GM19455 (cell line): ENCODE measurements around the gene ARRB1.
"Not testable (repeated sequence)": the region's sequence is repeated elsewhere in the genome, so short reads cannot be mapped to it uniquely, and the experiment has no call there.

Experiments
- ATAC-seq: cut with Tn5 transposase; IDR thresholded peaks from one replicate; pipeline ENCODE4 v1.9.1; 2021; ENCODE audit not compliant: unreplicated experiment

ARRB1 gene

GRCh38 chr11:75324189-75324588, 27.3 kb downstream of the ARRB1 start:
- ATAC-seq: no peak

GRCh38 chr11:75323609-75324008, 27.9 kb downstream of the ARRB1 start:
- no peak for ATAC-seq

DNA sequence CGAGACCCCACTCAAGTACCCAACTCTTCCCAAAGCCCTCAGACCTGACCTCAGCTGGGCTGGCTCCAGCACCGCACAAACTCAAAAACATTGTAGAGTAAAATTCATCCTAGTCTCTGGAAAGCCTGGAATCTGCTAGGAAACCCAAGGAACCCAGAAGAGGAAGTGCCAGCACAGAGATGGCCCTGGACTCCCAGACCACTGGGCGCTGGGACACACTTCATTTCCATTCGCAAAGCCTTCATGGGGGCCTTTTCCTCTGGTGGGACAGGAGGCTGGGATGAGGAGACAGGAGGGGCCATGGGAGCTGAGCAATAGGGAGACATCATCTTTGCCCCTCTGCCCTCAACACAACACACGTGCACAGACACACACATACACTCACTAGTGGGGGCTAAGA, 30.8 kb downstream of the ARRB1 start:
- no peak for ATAC-seq

GRCh38 chr11:75320046-75320618, 31.3 kb downstream of the ARRB1 start:
- no peak for ATAC-seq

DNA sequence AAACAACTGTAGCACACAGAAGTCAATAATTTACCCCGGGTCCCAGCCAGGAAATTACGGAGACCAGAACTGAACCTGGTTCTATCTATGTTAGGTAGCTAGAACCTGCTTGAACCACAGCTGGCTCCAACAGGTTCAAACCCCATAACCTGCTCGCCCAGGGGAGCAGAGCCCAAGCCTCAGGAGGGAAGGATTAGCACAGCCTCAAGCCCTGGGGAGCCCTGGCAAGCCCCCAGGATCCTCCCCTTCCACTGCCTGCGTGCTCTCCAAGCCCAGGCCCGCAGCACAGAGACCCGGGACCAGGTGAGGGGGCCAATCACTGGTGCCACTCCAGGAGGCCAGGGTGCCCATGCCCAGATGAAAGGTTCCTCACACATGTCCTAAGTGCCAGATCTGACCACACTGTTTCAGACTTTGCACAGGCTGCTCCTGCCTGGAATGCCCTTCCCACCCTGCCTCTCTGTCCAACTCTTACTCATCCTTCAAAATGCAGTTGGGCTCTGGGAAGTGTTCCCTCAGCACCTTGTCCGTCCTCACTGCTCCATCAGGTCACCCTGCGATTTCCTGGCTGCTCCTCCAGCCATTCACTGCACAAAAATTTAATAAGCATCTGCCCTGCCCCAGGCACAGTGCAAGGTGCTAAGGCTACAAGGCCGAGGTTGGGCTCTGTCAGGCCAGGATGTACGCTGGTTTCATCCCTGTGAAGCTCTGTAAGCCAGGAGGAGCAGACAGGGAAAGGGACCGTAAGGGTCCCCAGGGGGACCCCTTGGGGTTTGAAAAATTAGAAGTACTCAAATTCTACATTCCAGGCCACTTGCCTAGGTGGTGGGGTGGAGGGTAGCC, 32.2 kb downstream of the ARRB1 start:
- ATAC-seq: no peak

- ATAC-seq: no peak
Measured at GRCh38 chr11:75317446-75318122, 33.9 kb downstream of the ARRB1 start.

DNA sequence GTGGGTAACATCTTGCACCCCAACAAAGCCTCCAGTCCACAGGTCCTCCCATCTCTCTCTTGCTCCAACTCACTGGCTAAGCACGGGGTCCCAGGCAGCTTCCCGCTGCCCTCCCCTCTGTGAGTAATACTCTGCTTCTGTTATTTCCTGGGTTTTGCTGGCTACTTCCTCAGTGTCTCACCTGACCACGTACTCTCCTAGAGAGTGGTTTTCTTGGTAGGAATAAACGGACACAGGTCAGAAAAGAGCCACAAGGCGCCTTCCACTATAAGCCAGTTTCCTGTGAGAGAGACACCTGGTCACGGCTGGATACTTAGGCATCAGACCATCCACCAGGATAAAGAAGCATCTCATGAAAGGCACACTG, 36.0 kb downstream of the ARRB1 start:
- ATAC-seq: no peak

DNA sequence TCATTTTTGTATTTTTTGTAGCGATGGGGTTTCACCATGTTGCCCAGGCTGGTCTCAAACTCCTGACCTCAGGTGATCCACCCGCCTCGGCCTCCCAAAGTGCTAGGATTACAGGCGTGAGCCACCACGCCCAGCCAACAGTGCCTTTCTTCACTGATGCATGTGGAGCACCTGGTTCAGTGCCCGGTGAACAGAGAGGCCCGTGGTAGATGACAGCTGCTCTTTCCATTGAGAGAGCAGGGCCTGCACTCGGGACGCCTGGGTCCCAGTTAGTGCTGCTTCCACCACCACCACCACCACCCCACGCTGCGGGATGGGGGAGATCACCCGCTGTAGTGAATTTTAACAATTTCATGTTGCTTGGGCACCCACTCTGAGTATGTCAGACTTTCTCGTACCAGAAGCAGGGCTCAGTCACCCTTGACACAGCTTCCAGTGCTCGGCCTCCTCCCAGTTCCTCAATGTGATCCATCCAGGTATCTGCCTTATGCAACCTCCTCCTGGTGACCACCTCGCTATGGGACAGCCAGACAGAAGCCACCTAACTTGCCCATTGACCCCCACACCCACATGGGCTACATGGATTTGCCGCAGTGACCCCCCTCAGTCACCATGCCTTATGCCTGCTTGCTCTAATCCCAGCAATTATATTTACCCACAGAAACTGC, 36.6 kb downstream of the ARRB1 start:
- no peak for ATAC-seq

DNA sequence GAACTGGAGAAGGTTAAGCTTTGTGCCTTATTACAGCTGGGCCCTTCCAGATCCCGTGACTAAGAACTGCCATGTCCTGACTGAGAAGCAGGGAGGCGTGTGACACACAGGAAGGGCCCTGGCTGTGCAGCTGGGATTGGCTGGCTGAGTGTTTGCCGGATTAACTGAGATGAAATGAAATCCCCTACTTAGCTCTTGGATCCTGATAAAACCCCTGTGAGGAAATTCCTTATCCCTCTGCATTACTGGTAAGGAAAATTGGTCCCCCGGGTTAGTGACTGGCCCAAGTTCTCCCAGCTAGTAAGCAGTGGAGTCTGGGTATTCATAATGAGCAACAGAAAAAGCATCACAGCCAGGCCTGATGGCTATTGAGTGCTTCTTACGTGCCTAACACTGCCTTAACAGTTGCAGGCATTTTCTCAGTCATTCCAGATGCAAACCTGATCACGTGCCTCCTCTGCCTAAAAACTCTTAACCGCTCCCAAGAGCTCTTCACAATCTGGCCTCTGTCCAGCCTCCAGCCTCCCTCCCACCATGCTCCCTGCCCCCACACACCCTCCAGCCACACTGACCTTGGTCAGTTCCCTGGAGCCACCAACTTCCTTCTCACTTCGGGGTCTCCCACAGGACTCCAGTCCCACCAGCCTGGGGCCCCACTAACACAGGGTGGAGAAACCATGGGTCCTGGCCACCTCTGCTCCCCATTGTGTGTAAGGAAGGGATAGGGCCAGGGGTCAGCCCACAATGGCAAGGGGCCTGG, 37.8 kb downstream of the ARRB1 start:
- ATAC-seq: no peak

DNA sequence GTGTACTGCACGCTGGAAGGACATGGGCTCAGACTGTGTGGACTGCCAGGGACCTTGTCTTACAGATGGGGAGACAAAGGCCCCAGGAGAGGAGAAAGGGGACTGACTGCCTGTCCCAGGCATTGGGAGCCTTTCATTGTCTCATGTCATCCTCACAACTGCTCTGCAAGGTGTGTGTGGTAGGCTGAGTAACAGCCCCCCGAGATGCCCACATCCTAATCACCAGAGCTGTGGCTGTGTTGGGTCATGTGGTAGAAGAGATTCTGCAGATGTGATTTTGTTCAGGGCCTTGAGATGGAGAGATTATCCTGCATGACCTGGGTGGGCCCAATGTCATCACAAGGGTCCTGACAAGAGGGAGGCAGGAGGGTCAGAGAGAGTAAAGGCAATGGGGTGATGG, 39.1 kb downstream of the ARRB1 start:
- no peak for ATAC-seq

DNA sequence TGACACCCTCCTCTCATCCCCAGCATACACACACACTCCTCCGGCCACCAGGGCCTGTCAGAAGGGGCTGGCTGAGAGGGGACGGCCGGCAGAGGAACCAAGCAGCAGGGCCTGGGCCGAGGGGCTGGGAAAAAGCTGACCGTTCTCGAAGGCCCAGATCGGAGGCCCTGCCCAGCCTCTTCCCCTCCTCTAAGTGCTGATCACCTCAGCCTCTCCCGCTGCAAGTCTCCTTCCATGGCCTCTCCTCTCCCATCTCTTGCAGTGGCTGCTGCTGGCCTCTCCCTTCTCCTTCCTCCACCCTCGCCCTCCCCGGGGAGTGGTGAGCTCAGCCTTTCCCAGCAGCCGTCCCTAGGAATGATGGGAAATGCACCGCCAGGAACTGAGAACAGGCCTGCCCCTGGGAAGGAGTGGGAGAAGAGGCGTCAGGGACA, 39.6 kb downstream of the ARRB1 start:
- ATAC-seq: no peak

DNA sequence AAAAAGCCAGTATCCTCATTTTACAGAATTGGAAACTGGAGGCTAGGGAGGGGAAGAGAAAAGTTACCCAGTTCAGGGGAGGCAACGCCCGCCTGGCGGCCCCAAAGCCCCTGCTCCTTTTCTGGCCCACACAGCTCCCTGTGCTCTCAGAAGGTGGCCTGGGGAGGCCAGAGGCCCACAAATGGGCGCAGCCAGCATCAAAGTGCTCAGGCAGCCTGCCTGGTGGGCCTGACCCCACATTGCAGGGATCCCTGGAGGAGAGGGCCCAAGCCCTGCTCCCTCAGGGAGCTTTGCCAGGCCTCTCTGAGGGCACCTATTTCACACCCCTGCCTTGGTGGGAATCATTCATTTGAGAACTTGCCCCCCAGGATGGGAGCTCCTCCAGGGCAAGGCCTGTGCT, 42.5 kb downstream of the ARRB1 start:
- no peak for ATAC-seq

GRCh38 chr11:75308116-75308515, 43.3 kb downstream of the ARRB1 start:
- ATAC-seq: no peak

DNA sequence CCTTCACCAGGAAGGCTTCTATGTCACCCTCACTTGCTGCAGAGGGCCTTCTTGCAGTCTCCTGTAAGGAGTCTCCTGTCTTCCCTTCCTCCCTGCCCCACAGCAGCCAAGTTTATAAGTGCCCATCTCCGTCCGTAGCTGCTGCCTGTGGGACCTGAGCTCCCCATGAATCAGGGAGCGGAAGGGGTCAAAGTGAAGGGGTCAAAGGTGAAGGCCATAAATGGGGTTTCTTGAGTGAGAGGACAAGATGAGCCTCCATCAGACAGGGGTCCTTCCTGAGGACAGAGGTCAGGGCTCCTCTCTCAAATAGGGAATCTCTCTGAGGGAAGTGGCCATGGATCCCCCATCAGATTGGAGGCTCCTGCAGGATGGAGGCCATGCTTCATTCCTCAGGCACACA, 44.4 kb downstream of the ARRB1 start:
- ATAC-seq: no peak

- no peak for ATAC-seq
Measured at GRCh38 chr11:75306529-75306928, 44.9 kb downstream of the ARRB1 start.

DNA sequence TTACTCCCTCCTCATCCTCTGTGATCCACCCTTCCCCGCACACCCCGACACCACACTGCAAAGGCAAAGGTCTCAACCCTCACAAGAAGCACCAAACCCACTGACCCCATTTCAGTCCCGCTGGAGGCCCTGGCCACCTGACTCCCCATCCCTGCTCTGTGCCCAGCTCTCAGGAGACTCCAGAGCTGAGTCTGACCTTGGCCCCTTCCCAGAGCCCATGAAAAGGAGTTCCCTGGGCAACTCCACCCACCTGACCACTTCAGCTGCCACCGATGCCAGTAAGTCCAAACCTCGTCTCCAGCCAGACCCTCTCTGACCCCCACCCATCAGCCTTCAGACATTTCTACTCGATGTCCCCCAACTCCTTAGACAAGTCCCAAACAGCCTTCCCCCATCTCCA, 45.5 kb downstream of the ARRB1 start:
- no peak for ATAC-seq

- ATAC-seq: no peak
Measured at GRCh38 chr11:75305452-75305851, 46.0 kb downstream of the ARRB1 start.

- not testable (repeated sequence) for ATAC-seq
Measured at GRCh38 chr11:75304941-75305340, 46.5 kb downstream of the ARRB1 start.

GRCh38 chr11:75303544-75304224, 47.8 kb downstream of the ARRB1 start:
- no peak for ATAC-seq

GRCh38 chr11:75302371-75302770, 49.1 kb downstream of the ARRB1 start:
- ATAC-seq: no peak
